HG02798 (cell line): ENCODE measurements around the gene KRIT1.
"Not testable (repeated sequence)": the region's sequence is repeated elsewhere in the genome, so short reads cannot be mapped to it uniquely, and the experiment has no call there.

Experiments used
- ATAC-seq: cut with Tn5 transposase; IDR thresholded peaks from one replicate; pipeline ENCODE4 v1.9.1; 2021; ENCODE audit warnings: mild to moderate bottlenecking; ENCODE audit not compliant: unreplicated experiment, poor library complexity

KRIT1 gene

DNA sequence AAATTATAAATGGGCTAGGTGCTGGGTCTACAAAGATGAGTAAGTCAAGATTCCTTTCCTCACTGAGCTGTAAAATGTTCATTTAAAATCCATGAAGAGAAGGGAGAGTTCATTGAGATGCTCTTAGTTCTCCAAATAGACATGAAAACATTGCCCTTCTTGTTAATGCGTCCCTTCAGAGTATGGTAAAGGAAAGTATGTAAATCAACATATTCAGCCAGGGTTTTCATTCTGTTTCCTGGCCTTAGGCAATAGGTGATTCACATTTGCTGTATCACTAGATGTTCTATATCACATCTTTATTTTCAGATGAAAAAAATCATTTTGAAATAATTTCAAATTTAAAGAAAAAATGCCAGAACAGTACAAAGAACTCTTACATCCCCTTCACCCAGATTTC is 5.5 kb upstream of the KRIT1 start:
- ATAC-seq: no peak

GRCh38 chr7:92250603-92251002 is 4.9 kb upstream of the KRIT1 start:
- no peak for ATAC-seq

- peak; percentile 26 for ATAC-seq
These were observed 817 bp upstream of the KRIT1 start for GRCh38 chr7:92246360-92247101.

DNA sequence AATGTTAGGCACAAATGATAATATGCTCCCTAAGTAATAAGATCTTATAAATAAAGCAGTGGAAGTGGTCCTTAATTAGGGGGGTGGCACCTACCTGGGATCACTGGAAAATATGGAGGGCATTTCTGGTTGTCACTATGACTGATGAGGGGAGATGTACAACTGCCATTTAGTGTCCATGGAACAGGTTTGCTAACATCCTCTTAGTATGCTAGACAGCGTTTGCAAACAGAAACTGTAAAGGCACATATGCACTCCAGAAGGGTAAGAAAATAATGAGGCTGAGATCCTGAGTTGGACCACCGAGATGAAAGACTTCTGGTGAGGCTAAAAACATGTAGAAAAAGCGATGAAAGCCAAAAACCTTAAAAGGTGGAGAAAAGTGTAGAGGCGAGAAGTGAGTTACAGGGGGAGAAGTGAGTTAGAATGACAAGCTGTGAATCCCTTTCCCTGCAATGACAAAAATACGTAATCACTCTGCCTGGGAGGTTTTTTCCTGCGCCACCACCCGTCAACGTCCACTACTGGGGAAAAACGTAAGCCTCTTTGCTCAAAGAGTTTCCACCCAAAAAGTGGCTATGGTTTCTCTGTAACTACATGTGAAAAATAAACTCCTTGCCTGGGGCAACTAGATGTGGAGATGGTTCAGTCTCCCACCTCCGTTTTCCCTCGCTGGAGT is 767 bp downstream of the KRIT1 start:
- no peak for ATAC-seq

DNA sequence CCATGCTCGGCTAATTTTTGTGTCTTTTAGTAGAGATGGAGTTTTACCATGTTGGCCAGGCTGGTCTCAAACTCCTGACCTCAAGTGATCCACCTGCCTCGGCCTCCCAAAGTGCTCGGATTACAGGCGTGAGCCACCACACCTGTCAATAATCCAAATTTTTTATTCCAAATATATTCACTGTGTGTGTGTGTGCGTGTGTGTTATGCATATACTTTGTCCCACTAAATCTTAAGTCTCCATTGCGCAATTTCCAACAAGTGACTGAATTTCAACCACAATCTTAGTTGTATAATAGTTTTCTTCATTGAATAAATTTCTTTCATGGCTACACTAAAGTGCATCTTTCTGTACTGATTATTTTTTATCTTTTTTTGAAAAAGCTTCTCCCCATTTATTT is 2.7 kb downstream of the KRIT1 start:
- ATAC-seq: no peak

DNA sequence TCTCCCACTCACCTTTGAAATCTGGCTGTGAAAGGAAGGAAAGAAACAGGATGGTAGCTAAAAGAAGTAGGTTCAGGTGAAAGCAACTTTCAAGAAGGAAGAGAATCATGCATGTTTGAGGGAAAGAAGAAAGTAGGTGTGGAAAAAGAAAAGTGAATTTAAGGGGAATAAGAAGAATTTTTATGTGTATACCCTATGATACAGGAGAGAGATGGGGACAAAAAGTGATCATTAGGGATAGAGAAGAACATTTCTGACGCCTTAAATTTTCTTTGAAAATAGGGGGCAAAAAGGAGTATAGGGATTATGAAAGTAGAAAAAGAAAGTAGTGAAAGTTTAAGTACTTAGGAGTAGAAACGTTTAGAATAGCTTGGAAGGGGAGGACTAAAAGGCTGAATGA is 15.2 kb downstream of the KRIT1 start:
- ATAC-seq: no peak

DNA sequence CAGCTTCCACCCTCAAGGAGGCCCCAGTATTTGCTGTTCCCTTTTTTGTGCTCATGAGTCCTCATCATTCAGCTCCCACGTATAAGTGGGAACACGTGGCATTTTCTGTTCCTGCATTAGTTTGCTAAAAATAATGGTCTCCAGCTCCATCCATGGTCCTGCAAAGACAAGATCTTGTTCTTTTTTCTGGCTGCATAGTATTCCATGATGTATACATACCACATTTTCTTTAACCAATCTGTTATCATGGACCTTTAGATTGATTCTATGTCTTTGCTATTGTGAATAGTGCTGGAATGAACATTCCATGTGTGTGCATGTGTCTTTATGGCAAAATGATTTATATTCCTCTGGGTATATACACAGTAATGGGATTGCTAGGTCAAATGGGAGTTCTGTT is 17.0 kb downstream of the KRIT1 start:
- no peak for ATAC-seq

GRCh38 chr7:92228100-92228499 is 17.6 kb downstream of the KRIT1 start:
- no peak for ATAC-seq

GRCh38 chr7:92226981-92227380 is 18.7 kb downstream of the KRIT1 start:
- no peak for ATAC-seq

DNA sequence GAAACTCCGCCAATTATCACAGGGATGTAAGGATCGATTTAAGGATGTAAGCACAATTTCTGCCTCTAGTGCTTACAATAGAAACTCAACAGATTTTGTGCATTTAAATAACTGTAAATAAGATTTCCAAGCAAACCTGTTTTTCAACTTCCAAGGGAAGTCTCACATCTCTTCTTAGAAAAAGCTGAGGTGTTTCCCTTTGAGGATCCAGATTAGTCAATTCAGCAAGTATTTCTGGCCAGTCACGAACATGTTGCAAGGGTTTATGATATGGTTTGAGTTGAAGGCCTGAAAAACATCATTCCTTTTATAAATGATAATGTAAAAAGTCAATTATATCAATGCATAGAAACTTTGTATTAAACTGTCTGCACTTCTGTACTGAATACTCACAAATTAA is 23.9 kb downstream of the KRIT1 start:
- ATAC-seq: no peak

GRCh38 chr7:92206672-92207071 is 39.0 kb downstream of the KRIT1 start:
- ATAC-seq: no peak

DNA sequence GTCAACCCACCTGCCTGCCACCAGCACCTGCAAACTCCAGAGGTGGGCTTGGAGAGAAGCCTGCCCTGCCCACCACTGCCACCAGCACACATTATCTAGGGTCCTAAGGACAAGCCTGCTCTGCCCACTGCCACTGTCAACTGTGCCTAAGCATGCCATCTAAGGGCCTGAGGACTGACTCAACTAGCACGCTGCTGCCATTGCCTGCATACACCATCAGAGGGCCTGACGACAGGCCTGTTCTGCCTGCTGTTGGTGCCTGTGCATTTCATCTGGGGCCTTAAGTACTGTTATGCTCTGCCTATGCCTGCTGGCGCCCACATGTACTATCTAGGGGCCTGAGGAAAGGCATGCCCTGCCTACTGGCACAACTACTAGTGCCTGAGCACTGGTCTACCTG is 39.7 kb downstream of the KRIT1 start:
- no peak for ATAC-seq

- ATAC-seq: no peak
These were observed 44.9 kb downstream of the KRIT1 start for GRCh38 chr7:92200791-92201190.

DNA sequence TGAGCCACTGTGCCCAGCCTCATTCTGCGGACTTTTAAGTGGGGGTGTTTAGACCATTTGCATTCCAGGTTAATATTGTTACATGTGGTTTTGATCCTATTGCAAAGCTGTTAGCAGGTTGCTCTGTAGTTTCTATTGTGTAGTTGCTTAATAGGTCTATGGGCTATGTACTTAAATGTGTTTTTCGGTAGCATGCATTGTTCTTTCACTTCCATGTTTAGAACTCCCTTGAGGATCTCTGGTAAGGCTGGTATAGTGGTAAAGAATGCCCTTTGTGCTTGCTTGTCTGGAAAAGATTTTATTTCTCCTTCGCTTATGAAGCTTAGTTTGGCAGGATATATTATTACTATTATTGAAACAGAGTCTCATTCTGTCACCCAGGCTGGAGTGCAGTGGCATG is 53.4 kb downstream of the KRIT1 start:
- ATAC-seq: no peak

- not testable (repeated sequence) for ATAC-seq
These were observed 56.5 kb downstream of the KRIT1 start for GRCh38 chr7:92189246-92189645.

- ATAC-seq: not testable (repeated sequence)
These were observed 61.4 kb downstream of the KRIT1 start for GRCh38 chr7:92184294-92184693.

GRCh38 chr7:92178928-92179924 is 66.5 kb downstream of the KRIT1 start, which contains the start of gene LRRD1:
TSS of gene LRRD1 (minus strand) at chr7:92179142. CDS start at chr7:92165202, 13,940 bp downstream.
- peak; percentile 100 for ATAC-seq

- no peak for ATAC-seq
These were observed 68.4 kb downstream of the KRIT1 start for GRCh38 chr7:92177362-92177761.

DNA sequence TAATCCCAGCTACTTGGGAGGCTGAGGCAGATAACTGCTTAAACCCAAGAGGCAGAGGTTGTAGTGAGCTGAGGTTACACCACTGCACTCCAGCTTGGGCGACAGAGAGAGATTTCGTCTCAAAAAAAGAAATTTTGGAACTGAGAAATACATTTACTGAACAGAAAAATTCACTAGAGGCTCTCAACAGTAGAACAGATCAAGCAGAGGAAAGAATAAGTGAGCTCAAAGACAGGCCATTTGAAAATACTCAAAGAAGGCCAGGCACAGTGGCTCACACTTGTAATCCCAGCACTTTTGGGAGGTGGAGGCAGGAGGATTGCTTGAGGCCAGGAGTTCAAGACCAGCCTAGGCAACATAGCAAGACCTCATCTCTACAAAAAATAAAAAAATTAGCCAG is 76.2 kb downstream of the KRIT1 start:
- ATAC-seq: not testable (repeated sequence)

DNA sequence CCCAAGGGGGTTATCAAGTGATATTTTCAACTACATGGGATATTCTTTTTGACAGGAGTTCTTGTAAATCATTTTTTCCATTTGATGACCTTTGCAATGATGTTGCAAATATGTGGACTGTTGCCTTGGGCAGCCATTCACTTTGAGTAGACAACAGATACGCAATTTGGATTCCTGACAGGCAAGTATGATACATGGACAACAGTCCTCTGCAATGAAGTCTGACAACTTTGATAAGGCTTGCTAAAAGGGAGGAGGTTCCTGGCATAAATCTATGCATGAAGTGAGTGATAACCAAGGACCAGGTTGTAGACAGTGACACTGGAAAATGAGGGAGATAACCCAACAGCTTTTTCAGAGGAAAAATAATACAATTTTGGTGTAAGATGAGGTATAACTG is 84.4 kb downstream of the KRIT1 start:
- ATAC-seq: no peak
